DOHH2 (cell line): Measurements from ENCODE around the gene CAPN7.

ENCODE experiments used
- EZH2phosphoT487 ChIP-seq: fragments of 200-600 bp; sonication (generic); IDR thresholded peaks from 2 replicates; pipeline ENCODE4 v1.6.1; 2017; ENCODE audit warnings: borderline replicate concordance, mild to moderate bottlenecking, antibody characterized with exemption, low read length, moderate library complexity, mixed read lengths
- TF ChIP-seq, protein P1 (sequence below): fragments of 200-600 bp; sonication (generic); IDR thresholded peaks from one replicate; pipeline ENCODE4 v1.5.1; 2014; ENCODE audit warnings: antibody characterized with exemption, mild to moderate bottlenecking, low read depth, low read length; ENCODE audit not compliant: poor library complexity, severe bottlenecking

GRCh38 chr3:15185404-15185803 lies 20.6 kb upstream of the CAPN7 start:
- TF ChIP-seq, protein P1, sequence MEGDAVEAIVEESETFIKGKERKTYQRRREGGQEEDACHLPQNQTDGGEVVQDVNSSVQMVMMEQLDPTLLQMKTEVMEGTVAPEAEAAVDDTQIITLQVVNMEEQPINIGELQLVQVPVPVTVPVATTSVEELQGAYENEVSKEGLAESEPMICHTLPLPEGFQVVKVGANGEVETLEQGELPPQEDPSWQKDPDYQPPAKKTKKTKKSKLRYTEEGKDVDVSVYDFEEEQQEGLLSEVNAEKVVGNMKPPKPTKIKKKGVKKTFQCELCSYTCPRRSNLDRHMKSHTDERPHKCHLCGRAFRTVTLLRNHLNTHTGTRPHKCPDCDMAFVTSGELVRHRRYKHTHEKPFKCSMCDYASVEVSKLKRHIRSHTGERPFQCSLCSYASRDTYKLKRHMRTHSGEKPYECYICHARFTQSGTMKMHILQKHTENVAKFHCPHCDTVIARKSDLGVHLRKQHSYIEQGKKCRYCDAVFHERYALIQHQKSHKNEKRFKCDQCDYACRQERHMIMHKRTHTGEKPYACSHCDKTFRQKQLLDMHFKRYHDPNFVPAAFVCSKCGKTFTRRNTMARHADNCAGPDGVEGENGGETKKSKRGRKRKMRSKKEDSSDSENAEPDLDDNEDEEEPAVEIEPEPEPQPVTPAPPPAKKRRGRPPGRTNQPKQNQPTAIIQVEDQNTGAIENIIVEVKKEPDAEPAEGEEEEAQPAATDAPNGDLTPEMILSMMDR = no peak
- no peak for TF ChIP-seq EZH2phosphoT487
